HG03039 (cell line): ENCODE results near the gene CEACAM1.
"Not testable (repeated sequence)": the region's sequence is repeated elsewhere in the genome, so short reads cannot be mapped to it uniquely, and the experiment has no call there.

Experiments
- ATAC-seq: cut with Tn5 transposase; IDR thresholded peaks from one replicate; pipeline ENCODE4 v1.9.1; 2021; ENCODE audit warnings: mild to moderate bottlenecking, moderate library complexity; ENCODE audit not compliant: unreplicated experiment

The CEACAM1 gene

DNA sequence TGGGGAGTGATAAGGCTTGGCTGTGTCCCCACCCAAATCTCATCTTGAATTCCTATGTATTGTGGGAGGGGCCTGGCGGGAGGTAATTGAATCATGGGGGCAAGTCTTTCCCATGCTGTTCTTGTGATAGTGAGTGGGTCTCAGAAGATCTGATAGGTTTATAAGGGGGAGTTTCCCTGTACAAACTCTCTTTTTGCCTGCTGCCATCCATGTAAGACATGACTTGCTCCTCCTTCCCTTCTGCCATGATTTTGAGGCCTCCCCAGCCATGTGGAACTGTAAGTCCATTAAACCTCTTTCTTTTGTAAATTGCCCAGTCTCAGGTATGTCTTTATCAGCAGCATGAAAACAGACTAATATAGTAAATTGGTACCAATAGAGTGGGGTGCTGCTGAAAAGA is 20.8 kb upstream of the CEACAM1 start:
- ATAC-seq, result not testable (repeated sequence)

DNA sequence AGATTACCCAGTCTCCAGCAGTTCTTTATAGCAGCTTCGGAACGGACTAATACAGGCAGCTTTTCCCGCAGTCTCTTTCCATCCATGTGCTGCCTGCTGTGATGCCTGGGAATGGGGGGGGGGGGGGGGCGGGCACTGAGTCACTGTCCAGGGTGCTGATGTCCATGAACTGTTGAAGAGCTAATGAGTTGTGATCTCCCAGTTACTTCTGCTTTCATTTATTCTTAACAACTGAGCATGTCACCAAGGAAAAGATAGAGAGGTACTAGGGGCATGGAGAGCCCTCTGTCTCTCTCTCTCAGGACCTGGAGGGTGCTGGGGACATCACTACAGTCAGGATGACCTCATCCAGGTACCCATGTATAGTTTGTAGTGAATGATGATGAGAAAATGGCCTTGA is 20.3 kb upstream of the CEACAM1 start:
- ATAC-seq, result no peak

DNA sequence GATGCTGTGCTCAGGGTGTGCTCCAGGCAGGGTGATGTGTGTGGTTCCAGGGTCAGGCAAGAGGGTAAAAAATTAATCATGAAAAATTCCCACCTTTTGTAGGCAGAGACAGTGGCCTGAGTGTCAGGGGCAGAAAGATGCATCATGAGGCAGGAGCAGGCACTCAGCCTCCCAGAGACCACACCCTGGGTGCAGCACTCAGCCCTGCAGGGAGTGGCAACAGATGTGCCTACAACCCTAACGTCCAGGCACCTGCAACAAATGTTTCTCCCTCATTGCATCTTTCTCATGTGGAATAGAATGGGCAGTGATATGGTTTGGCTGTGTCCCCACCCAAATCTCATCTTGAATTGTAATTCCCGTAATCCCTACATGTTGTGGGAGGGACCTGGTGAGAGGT is 19.6 kb upstream of the CEACAM1 start:
- ATAC-seq, result no peak

DNA sequence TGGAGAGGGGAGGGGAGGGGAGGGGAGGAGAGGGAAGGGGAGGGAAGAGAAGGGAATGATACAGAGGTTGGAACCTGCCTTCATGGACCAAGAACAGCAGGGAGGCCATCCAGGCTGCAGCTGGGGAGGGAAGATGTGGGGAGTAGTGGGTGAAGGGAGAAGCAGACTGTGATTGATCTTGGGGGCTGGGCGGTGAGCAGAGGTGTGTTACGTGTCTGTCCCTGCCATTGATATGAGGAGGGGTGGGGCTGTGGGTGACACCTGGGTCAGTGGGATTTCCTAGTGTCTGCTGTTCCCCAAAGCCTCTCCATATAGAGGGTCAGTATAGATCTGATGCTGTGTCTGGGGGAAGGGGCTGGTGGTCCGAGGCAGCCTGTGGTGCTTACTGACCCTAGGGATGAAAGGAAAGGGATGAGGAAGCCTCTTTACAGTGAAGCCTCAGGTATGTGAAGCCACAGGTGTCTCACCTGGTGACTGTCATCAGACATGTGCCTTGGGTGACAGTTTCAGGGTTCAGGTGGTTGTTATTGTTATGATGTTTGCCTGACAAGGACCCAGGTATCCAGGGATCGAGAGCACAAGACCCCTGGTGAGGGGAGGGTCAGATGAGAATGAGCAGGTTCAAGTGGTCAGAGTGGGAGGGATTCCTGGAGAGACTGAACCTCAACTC is 18.7 kb upstream of the CEACAM1 start:
- ATAC-seq, result no peak

GRCh38 chr19:42544146-42544545 is 15.9 kb upstream of the CEACAM1 start:
- no peak for ATAC-seq

DNA sequence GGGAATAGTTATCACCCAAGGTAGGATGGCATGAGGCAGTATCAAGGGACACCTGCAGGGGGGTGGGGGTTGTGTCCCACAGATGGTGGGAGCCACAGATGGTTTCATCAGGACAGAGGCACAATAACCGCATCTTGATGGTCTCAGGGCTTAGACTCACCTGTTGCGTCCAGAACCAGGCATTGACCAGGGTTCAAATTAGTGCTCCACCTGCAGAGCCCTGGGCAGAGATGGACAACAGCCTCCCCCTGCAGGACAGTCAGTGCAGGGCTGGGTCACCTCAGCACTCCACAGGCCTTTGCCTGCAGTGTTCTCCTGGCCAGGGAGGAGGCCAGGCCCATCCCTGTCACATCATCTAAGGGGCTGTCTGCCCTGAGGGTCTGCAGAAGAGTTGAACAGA is 14.5 kb upstream of the CEACAM1 start:
- no peak for ATAC-seq

GRCh38 chr19:42540071-42540553 is 11.8 kb upstream of the CEACAM1 start:
- no peak for ATAC-seq

DNA sequence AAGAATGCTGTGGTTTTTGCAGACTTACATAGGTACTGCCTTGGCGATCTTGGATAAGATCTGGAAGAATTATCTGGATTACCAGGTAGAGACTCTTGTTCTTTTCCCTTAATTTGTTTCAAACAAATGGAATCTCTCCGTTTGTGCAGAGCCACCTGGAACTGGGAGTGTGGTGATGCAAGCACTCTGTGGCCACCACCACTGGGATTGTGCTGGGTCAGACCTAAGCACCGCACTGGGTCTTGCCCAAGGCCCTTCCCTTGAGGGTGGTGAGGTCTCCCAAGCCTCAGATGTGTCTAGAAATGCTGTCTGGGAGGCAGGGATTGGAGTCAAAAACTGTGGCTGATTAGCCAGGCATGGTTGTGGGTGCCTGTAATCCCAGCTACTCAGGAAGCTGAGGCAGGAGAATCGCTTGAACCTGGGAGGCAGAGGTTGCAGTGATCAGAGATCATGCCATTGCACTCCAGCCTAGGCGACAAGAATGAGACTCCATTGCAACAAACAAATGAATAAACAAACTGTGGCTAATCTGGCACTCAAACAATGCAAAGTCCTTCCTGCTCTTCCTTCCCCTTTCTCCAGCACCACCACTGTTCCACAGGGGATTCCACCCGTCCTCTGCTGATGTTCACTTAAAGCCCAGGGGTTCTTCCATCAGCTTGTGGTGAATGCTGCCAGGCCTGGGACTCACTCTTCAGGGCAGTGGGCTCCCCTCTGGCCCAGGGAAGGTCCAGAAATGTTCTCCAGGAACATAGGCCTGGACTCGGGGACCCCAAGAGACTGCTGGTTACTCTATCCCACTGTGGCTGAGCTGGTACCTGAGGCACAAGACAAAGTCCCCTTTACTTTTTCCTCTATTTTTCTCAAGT is 10.8 kb upstream of the CEACAM1 start:
- no peak for ATAC-seq

DNA sequence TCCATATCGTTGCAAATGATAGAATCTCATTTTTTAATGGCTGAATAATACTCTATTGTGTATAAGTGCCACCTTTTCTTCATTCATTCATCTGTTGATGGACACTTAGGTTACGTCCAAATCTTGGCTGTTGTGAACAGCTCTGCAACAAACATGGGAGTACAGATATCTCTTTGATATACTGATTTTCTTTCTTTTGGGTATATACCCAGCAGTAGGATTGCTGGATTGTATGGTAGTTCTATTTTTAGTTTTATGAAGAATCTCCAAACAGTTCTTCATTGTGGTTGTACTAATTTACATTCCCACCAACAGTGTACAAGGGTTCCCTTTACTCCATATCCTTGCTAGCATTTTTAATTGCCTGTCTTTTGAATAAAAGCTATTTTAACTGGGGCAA is 7.0 kb upstream of the CEACAM1 start:
- ATAC-seq, result not testable (repeated sequence)

DNA sequence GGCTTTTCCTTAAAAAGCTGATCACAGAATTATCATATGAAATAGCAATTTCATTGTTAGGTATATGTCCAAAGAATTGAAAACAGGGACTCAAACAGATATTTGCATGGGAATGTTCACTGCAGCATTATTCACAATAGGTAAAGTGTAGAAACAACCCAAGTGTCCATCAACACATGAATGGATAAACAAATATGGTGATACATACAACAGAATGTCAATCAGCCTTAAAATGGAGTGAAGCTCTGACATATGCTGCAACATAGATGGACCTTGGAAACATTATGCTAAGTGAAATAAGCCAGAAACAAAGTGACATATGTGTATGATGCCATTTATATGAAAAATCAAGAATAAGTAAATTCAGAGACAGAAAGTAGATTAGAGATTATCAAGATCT is 6.1 kb upstream of the CEACAM1 start:
- no peak for ATAC-seq

DNA sequence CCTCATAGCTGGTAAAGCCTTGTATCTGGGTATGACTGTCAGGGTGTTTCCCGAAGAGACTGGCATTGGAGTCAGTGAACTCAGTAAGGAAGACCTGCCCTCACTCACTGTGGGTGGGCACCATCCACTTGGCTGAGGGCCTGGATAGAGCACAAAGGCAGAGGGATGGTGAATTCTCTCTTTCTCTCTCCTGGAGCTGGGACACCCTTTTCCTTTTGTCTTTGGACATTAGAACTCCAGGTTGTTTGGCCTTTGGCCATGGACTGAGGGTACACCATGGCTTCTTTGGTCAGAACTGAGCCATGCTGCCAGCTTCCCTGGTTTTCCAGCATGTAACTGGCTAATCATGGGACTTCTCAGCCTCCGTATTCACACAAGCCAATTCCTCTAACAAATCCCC is 4.6 kb upstream of the CEACAM1 start:
- no peak for ATAC-seq

GRCh38 chr19:42531313-42531712 is 3.0 kb upstream of the CEACAM1 start:
- ATAC-seq, result no peak

DNA sequence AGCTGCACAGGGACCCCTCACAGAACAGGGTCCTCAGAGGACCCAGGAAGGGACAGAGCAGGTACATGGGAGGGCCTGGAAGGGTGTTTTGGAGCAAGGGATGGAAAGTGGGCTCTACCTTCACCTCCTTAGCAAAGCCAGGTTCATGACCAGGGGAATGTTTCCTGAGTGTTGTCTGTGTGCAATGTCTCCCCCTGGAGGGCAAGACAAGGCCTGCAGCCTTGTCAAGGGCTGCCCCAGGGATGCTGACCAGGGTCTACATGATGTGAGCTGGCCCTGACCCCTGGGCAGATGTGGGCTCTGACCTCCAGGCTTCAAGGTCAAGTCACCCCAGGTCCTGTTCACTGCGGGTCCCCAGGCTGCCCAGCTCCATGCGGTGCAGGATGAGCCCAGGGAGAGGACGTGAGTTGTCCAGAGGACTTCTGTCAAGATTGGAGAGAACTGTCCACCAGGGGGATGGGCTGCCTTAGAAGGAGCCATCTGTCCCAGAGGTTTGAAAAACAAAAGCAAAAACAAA is 1.0 kb upstream of the CEACAM1 start:
- ATAC-seq, result no peak

- no peak for ATAC-seq
These were observed 3.3 kb downstream of the CEACAM1 start for GRCh38 chr19:42524943-42525342.

GRCh38 chr19:42524250-42524649 is 4.0 kb downstream of the CEACAM1 start:
- no peak for ATAC-seq

DNA sequence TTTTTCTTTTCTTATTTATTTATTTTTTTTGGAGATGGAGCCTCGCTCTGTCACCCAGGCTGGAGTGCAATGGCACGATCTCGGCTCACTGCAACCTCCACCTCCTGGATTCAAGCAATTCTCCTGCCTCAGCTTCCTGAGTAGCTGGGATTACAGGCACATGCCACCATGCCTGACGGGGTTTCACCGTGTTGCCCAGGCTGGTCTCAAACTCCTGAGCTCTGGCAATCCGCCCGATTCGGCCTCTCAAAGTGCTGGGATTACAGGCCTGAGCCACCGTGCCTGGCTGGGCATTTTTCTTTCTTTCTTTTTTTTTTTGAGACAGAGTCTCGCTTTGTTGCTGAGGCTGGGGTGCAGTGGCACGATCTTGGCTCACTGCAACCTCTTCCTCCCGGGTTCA is 6.0 kb downstream of the CEACAM1 start:
- not testable (repeated sequence) for ATAC-seq

GRCh38 chr19:42521346-42522030 is 6.8 kb downstream of the CEACAM1 start:
- ATAC-seq, result no peak

DNA sequence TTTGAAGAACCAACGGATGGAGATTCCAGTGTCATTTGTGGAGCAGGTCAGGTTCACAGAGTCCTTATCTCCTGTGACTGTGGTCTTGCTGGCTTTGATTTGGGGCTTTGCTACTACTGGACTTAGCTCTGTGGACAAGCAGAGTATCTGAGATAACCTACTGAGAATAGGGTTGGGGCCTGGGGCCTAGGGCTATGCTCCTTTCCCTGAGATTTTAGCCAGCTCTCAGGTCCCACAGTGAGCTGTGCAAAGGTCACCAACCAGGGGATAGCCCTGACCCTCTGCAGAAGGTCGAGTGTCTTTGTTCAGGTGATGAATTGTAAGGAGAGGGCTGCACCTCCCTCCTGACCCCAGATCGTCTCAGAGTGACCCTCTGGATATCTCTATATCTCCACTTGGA is 9.2 kb downstream of the CEACAM1 start:
- no peak for ATAC-seq

GRCh38 chr19:42516771-42517170 is 11.5 kb downstream of the CEACAM1 start:
- no peak for ATAC-seq

DNA sequence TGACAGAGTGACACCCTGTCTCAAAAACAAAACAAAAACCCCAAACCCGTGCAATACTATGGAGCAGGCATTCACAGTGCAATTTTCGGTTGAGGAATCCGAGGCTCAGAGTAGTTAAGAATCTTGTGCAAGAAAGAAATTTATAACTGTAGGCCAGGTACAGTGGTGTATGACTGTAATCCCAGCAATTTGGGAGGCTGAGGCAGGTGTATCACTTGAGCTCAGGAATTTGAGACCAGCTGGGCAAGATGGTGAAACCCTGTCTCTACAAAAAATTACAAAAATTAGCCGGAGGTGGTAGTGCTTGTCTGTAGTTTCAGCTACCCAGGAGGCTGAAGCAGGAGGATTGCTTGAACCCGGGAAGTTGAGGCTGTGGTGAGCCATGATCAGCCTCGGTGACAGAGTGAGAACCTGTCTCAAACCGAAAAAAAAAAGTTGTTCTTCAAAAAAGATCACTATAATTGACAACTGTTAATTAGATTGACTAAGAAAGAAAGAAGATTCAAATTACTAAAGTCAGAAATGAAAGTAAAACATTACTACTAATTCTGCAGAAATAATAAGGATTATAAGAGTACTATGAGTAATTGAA is 12.9 kb downstream of the CEACAM1 start:
- ATAC-seq, result no peak

GRCh38 chr19:42514449-42514848 is 13.8 kb downstream of the CEACAM1 start:
- no peak for ATAC-seq
